Measurements from ENCODE around the gene ADSS2.
"Not testable (repeated sequence)": the region's sequence is repeated elsewhere in the genome, so short reads cannot be mapped to it uniquely, and the experiment has no call there.

The ADSS2 gene

GRCh38 chr1:244375051-244375450 lies 76.7 kb downstream of the ADSS2 start:
- no peak overlapping the region for H3K4me3 ChIP-seq (replicated peaks; ENCODE audit: low read depth, low read length)
- TF ChIP-seq, protein P1, sequence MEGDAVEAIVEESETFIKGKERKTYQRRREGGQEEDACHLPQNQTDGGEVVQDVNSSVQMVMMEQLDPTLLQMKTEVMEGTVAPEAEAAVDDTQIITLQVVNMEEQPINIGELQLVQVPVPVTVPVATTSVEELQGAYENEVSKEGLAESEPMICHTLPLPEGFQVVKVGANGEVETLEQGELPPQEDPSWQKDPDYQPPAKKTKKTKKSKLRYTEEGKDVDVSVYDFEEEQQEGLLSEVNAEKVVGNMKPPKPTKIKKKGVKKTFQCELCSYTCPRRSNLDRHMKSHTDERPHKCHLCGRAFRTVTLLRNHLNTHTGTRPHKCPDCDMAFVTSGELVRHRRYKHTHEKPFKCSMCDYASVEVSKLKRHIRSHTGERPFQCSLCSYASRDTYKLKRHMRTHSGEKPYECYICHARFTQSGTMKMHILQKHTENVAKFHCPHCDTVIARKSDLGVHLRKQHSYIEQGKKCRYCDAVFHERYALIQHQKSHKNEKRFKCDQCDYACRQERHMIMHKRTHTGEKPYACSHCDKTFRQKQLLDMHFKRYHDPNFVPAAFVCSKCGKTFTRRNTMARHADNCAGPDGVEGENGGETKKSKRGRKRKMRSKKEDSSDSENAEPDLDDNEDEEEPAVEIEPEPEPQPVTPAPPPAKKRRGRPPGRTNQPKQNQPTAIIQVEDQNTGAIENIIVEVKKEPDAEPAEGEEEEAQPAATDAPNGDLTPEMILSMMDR (IDR thresholded peaks at IDR 0.05; ENCODE audit: low read length, missing control alignments), result no peak
- DNase-seq (ENCODE audit: low read depth), result no peak

- DNase-seq (ENCODE audit: low read depth); H3K4me3 ChIP-seq (replicated peaks; ENCODE audit: low read depth, low read length): not testable (repeated sequence)
Measured at GRCh38 chr1:244374484-244374883, 77.2 kb downstream of the ADSS2 start.

- H3K4me3 ChIP-seq (replicated peaks; ENCODE audit: low read depth, low read length), result no peak overlapping the region
- TF ChIP-seq, protein P1 (IDR thresholded peaks at IDR 0.05; ENCODE audit: low read length, missing control alignments), result no peak
- DNase-seq (ENCODE audit: low read depth), result no peak
Measured at GRCh38 chr1:244371242-244372141, 80.2 kb downstream of the ADSS2 start.

DNA sequence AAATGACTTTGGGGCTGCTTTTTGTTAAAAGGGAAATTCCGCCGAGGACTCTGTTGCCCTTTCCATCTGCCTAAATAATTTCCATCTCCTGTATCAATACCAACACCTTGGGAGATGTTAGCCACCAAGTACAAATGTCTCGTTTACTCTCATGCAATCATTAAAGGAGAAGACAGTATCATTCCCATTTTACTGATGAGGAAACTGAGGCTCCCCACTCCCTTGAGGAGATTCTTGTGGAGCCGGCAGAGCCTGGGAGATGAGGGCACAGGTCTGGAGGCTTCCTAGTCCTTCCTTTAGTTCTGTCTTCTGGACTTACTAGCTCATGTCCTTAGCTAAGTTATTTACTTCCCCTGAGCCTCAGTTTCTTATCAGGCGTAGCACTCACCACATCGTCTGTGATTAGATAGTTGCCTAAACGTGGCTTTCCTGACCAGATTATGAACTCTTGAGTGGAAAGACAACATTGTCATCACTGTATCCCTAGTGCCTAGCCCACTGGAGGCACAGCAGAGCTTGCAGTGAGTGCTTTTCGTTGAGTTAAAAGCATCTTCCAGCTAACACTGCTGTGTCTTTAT lies 81.6 kb downstream of the ADSS2 start:
- no peak for DNase-seq (ENCODE audit: low read depth)
- H3K4me3 ChIP-seq (replicated peaks; ENCODE audit: low read depth, low read length), result no peak overlapping the region
- TF ChIP-seq, protein P1 (IDR thresholded peaks at IDR 0.05; ENCODE audit: low read length, missing control alignments), result no peak

DNA sequence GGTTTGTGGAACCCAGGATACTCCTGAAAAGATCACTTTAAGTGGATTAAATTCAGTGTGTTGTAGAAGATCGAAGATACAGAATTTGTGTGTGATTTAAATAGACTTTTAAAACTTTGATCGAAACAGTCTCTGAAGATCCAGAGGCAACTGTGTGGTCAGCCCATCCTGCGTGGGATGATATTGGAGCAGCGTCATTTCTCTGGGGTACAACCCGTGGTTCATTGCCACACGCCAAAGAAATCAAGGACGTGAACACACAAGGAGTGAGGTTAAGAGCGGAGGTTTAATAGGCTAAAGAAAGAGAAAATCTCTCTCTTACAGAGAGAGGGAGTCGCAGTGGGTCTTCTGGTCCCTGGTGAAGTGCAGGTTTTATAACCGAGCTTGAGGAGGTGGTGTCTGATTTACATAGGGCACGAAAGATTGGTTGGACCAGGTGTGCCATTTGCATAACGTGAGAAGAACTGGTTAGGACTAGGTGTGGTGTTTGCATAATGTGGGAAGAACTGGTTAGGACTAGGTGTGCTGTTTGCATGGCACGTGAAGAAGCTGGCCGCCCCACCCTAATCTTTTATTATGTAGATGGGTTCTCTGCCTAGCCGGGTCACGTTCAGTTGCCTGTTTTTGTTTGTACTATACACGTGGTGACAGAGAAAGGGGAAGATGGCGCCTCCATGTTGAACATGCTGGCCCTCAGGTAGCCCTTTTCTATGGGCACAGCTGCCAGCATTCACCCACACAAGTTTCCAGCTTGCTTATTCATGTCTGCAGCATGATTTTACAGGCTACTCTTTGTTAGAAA lies 82.3 kb downstream of the ADSS2 start:
- no peak for DNase-seq (ENCODE audit: low read depth)
- TF ChIP-seq, protein P1 (IDR thresholded peaks at IDR 0.05; ENCODE audit: low read length, missing control alignments), result no peak
- H3K4me3 ChIP-seq (replicated peaks; ENCODE audit: low read depth, low read length), result no peak overlapping the region

GRCh38 chr1:244368279-244368678 lies 83.4 kb downstream of the ADSS2 start:
- DNase-seq (ENCODE audit: low read depth), result no peak
- TF ChIP-seq, protein P1 (IDR thresholded peaks at IDR 0.05; ENCODE audit: low read length, missing control alignments), result no peak
- H3K4me3 ChIP-seq (replicated peaks; ENCODE audit: low read depth, low read length), result no peak overlapping the region

Data from fibroblast of pulmonary artery (primary cell).